CD1c-positive myeloid dendritic cell (primary cell): ENCODE data around the gene RCOR2.
"Not testable (repeated sequence)": the region's sequence is repeated elsewhere in the genome, so short reads cannot be mapped to it uniquely, and the experiment has no call there.

ENCODE experiments used
- DNase-seq: peaks from one replicate; pipeline ENCODE4 v3.0.0-alpha.2; 2016; ENCODE audit errors: extremely low spot score

The RCOR2 gene

DNA sequence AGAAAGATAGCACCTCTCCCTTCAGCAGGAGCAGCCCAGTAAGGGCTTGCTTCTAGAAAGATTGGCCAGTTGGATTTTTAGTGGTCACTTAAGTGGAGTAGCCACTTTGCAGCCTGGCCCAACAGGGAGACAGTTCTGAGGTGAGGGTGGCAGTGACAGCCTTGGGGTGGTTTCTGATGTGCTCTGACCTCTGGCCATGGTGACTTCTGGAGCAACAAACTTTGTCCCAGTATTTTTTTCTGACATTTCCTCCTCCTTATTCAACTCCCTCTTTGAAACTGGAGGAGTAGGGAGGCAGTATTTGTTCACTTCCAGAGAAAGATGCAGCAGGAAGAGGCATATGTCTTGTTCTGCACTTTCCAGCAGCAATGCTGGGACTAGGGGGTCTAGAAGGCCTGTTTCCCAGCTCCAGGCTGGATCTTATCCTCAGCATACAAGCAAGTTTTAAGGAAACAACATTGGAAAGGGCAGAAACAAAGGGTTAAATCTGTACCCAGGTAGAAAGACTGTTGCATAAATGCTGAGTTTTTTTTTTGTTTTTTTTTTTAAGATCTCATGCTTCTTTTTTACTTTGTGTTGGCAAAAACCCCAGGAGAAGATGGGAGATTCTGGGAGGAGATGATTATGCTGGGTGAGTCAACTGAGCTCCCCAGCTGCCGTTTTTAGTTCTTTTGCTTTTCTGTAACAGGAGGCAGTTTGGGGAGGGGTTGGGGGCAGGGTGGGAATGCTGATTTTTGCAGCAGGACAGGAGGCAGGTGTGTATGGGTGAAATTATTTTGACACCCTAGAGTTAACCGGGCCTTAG is 37.2 kb downstream of the RCOR2 start:
- peak; percentile 21 for DNase-seq

DNA sequence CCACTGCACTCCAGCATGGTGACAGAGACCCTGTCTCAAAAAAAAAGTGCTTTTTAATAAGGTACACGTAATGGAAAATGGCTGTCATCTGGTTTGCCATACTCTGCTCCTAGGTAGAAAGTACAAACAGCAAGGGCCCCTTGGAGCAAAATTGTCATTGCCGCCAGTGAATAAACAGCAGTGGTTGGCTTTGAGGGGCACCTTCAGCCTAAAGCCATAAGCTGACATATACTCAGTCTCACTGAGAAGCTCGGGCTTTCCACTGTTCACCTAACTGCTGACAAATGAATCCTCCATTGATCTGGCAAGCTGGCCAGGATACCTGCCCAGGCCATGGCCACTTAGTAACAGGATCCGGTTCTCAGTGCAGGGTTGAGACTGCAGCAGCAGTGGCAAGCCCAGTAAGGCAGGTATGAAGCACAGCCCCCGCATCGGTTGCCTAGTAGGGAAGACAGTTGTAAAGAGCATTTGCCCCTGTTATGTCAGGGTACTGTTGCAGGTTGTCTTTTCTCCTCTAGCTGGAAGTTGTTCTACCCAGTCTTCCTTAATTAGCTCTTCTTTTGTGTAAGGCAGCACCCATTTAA is 39.2 kb downstream of the RCOR2 start:
- no peak for DNase-seq

DNA sequence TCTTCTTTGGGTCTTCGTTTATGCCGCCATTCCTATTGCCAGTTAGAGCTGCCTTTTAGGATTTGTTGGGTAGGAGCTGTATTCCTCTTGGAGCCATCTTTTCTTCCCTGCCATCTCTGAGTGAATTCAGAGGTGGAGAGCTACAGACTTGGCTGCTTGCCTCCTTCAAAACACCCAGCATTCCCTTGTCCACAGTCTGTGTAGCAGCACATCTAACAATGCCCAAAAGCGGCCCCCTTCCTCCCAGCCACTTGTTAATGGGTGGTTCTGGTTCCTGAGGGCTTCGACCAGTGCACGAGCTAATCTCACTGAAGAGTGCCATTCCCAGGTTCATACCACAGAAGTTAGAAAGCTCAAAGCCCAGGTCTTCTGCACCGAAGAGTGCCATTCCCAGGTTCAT is 40.3 kb downstream of the RCOR2 start:
- no peak for DNase-seq

DNA sequence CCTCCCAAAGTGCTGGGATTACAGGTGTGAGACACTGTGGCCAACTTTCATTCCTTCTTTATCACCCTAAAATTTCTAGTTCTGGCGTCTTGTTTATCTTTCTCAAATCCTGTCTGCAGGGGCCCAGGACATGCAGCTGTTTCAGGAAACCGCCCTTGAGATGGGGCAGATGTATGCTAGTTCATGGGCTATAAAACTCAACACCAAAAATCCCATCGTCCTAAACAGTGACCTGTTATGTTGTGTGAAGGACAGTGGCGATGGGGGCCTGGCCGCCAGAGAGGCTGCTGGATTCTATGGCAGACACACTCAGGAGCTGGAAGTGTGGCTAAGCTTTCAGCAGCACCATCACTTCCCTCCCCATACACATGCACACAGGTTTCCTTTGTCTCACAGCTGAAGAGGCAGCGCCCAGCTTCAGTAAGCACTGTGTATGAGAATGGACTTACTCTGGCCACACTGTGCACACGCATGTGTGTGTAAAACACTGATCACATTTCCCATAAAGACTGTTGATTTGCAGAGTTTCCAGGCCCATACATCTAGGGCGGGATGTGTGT is 41.4 kb downstream of the RCOR2 start:
- DNase-seq = no peak

DNA sequence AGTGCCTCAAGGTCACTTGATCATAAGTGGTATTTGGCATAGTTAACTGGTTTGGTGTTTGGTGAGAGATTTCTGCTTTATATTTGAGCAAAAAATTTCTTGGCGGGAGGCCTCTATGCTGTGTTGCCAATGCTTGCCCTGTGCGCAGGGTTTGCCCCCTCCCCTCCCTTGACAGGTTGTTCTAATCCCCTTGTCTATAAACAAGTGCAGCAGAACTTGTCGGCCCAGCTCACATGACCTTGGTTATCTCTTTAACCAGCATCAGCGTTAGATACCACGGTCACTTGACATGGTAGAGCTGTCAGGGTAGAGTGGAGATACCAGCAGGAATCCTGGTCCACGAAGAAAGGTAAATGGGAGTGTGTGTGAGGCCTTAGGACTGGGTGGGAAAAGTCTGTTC is 42.5 kb downstream of the RCOR2 start:
- DNase-seq = no peak

DNA sequence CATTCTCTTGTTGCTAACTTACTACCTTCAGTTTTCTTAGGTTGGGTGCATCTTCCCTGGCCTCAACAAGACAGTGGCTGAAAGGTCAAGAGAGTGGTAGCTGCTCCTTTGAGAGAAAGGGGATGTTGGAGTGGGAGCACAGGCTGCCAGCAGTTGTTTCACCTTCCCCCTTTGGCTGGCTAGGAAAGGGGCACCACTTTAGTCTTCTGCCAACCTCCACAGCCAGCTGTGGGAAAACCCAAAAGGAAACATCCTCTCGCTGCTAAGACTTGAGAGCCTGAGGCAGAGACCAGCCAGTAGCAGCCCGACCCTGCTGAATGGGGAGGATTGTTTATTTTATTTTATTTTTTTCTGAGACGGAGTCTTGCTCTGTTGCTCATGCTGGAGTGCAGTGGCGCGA is 43.7 kb downstream of the RCOR2 start:
- DNase-seq = peak; percentile 61

DNA sequence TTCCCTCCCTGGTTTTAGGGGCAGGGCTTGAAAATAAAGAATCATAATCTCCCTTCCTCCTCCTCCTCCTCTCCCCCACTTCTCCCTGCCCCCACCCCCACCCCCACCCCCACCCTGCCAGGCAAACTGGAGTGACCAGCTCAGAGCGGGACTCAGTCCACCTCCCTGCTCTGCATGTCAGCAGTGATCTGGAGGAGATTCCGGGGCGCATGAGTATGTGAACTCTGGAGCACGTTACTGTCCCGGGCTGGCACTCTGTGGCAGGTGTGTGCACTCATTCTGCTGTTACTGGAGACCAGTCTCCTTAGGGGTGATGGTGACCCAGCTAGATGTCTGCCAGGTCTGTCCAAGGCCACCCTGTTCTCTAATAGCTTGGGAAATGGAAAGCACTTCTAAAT is 44.2 kb downstream of the RCOR2 start:
- DNase-seq = no peak

DNA sequence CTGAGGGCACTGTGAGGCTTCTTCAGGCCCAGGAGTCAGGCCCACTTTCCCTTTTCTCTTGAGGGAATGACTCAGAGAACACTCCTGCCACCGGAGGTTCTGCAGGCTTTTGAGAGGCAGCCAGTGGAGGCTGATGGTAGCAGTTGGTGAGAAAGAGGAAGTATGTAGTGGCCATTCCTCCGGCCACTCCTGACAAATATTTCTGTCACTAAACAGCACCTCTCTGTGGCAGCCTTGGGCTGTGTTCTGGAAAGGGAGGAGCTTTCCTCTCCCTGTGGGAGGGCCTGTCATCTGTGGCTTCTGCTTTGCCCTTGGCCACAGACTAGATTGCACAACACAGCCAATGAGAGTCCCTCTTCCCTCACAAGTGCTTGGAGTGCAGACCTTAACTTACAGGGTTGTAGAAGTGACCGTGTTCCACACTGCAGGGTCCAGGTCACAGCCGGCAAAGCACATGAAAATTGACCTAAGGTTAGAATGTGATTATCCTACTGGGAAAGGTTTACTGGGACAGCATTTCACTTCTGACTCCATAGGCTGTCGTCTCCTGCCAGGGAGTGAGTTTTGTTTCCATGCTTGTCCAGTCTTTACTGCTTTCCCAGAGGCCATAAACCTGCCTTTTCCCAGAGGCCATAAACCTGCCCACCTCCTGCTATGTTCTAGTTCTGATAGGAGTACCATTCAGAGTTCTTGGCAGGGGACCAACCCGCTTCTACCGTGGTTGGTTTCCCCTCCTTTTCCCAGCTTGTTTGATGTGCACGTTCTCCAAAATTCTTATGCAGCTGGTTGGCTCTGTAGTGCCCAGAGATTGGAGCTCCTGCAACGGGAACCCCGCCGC is 44.8 kb downstream of the RCOR2 start:
- DNase-seq = peak; percentile 96

DNA sequence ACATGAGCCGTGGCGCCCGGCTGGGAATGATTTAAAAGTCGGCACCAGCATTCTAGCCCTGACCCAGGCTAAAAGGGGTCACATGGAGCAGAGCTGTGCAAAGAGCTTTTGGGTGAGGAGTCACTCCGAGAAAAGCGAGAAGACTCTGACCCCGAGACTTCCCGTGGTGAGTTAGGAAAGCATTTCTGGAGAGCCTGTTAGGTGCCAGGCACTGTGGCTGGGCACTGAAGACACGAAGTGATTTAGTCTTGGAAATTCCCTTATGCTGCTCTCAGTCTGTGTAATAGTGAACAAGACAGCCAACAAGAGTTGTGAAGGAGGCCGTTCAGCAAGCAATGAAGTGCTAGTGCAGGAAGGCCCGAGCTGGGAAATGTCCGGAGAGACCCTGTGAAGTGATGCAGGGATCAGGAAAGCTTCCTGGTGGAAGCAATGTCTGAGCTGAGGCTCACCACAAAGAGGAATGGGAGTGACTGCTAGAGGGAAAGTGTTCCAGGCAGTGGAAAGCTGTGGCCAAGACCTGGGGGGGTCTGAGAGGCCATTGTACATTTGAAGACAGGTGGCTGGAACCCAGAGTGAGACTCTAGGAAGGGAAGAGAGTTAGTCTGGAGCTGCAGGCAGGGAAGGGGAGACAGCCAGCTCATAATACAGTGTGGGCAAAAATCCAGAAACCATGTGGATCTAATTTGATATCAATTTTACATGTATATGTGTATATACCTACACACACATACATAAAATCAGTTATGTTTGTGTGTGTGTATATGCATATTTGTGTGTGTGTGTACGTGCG is 46.4 kb downstream of the RCOR2 start:
- peak; percentile 48 for DNase-seq

DNA sequence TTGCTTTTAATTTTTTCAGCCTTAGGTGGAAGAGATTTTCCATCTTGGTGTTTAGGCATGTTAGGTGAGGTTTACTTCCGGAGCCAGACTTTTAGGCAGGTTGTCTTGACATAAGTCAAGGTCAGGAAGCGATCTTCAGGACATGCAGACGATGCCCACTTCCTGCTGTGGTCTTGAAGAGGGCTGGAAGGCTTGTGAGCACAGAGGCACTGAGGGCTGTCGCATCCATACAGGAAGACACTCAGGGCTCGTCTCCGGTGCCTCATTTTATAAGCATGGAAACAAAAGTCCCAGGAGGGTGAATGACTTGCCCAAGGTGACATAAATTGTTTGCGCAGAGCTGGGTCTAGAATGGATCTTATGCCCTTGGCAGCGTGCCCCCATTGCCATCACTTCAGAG is 47.3 kb downstream of the RCOR2 start:
- DNase-seq = no peak

DNA sequence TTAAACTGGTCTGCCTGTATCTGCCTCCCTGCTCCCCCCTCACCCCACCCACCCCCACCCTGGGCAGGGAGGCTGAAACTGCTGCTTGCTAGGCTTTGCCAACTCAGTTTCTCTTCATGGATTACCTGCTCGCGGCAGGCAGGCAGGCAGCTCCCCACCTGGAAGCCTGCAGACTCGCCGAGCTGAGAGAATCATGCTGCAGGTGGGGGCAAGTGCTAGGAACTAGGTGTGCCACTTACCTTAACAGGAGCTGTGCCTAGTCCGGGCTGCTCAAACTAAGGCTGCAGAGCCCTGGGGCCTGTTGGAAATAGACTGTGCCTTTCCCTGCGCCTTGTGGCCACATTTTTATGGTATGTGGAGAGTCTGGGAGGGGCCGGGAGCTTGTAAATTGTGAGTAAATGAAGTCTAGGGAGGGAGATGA is 47.8 kb downstream of the RCOR2 start:
- DNase-seq = no peak

DNA sequence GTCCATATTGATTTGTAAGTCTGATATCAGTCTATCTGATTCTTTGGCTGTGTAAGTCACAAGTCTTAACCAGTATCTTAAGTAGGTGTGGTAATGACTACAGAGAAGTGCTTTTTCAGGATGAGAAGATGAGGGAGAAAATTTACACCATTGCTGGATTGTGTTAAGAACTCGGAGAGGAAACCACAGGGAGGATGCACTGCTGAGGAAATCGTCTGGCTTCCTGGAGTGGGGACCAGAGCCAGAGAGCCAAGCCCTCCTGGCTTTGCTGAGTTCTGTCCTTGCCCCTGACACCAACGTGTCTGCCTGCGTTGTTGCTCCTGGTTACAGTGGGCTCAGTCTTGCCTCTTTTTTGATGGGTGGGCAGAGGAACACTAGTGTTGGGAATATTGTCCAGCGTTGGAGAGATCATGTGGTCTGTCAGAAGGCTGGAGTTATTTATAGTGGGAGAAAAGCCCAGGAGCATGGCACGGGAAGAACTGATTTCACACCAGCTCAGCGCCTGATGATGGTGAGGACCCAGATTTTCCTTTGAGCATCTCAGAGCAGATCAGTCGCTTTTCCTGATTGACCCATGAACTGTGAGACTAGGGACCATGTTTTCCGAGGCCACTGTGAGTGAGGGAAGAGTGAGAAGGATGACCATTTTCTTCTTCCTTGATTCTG is 48.4 kb downstream of the RCOR2 start:
- no peak for DNase-seq

DNA sequence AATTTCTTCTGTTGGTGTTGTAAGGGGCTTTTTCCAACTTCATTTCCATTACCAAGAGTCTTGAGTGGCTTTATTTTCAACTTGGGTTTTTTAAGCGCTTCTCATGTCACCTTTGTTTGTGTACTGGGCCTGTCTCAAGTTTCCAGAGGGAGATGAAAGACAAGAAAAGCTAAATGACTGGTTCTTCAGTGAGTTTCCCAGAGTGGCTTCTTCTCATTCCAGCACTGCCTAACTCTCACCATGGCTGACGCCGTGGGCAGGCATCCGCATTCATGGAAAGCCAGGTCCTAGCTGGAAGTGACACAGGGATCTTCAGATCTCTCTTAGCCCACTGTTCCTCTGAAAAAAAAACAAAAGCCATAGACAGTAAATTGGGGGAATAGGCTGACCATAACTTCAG is 49.5 kb downstream of the RCOR2 start:
- DNase-seq = no peak

DNA sequence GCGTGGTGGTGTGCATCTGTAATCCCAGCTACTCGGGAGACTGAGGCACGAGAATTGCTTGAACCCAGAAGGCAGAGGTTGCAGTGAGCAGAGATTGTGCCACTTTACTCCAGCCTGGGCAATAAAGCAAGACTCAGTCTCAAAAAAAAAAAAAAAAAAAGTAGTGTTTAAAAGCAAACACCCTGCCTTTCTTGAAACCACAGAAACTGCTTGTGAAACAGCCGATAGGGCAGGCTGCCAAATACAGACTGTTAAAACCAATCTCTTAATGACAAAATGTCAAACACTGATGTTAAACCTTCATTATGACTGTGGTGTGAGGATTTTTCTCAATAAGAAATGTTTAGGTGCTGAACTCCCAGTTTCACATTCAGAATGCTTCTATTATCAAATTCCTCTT is 50.8 kb downstream of the RCOR2 start:
- DNase-seq = peak; percentile 72

DNA sequence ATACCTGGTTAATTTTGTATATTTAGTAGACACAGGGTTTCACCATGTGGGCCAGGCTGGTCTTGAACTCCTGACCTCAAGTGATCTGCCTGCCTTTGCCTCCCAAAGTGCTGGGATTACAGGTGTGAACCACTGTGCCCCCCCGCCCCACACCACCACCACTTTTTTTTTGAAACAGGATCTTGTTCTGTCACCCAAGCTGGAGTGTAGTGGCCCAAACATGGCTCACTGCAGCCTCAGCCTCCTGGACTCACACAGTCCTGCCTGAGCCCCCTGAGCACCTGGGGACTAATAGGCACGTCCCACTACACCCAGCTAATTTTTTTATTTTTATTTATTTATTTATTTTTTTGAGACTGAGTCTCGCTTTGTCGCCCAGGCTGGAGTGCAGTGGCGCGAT is 53.3 kb downstream of the RCOR2 start:
- DNase-seq = not testable (repeated sequence)

DNA sequence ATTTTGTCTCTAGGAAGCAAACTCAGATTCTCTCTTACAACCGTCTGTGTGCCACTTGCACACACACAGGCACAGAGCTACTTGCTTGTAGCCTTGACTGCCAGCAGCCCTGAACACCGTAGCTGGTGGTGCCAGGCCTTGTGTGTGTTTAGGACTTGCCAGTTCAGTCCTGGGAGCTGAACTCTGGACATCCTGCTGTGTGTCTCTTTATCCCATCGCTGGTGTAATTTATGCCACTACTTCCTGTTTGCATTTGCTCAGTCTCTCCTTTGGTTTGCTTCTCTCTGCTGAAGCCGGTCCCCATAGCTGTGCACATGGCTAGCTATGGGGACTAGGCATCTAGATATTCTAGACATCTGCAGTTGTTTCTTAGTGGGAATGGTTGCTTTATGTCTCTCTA is 54.0 kb downstream of the RCOR2 start:
- DNase-seq = peak; percentile 14
